SK-N-SH treated with all-trans-retinoic acid at 6 μM for 48 hours (cell line): Measurements from ENCODE around the gene PIK3R1.

Source experiments
- ISL1 ChIP-seq: fragments of 250-450 bp; sonication (Bioruptor Pico); IDR thresholded peaks from 2 replicates; pipeline ENCODE4 v2.1.2; 2022; ENCODE audit warnings: mild to moderate bottlenecking, moderate library complexity
- TCF4 ChIP-seq: fragments of 250-450 bp; sonication (Bioruptor Pico); IDR thresholded peaks from 2 replicates; pipeline ENCODE4 v1.8.0; 2021; ENCODE audit warnings: mild to moderate bottlenecking, moderate library complexity, borderline replicate concordance
- ZC3H10 ChIP-seq: fragments of 250-450 bp; sonication (Bioruptor Pico); IDR thresholded peaks from 2 replicates; pipeline ENCODE4 v1.5.1; 2021; ENCODE audit warnings: mild to moderate bottlenecking, moderate library complexity
- TF ChIP-seq, protein P1 (sequence below): fragments of 250-450 bp; sonication (Bioruptor Pico); IDR thresholded peaks from 2 replicates; pipeline ENCODE4 v1.5.1; 2020; ENCODE audit warnings: low read depth, mild to moderate bottlenecking, moderate library complexity

DNA sequence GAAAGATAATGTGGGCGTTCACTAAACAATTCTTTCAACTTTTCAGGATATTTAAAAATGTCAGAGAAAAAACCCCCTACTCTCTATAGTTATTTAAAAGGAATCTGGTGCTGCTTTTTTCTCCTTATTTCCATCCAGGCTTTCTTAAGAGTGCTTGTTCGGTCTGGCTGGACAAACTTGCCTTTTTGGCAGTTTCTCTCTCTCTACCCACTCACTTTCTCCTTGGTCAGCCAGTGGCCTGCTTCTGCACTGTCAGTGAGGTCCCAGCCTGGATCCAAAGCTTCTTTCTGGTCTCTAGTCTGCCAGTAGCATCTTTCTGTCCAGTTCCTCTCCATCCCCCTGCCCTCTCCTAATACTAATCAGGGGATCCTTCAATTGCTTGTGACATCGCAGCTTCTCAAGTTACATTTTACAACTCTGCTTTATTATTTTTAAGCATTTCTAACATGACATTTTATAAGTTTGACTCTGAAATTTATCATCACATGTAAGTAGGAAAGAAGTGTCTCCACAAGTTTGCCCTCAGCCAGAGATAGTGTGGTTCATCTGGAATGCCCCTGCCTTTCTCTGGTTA, 50.4 kb downstream of the PIK3R1 start:
- TF ChIP-seq TCF4 (CRISPR knock-in tag) (no peak), ISL1 (CRISPR knock-in tag) (no peak), ZC3H10 (CRISPR knock-in tag) (no peak)
- TF ChIP-seq, protein P1, sequence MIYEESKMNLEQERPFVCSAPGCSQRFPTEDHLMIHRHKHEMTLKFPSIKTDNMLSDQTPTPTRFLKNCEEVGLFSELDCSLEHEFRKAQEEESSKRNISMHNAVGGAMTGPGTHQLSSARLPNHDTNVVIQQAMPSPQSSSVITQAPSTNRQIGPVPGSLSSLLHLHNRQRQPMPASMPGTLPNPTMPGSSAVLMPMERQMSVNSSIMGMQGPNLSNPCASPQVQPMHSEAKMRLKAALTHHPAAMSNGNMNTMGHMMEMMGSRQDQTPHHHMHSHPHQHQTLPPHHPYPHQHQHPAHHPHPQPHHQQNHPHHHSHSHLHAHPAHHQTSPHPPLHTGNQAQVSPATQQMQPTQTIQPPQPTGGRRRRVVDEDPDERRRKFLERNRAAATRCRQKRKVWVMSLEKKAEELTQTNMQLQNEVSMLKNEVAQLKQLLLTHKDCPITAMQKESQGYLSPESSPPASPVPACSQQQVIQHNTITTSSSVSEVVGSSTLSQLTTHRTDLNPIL (CRISPR knock-in tag) = no peak
